ENCODE measurements around the gene ACP5.

GRCh38 chr19:11555246-11555645 is 22.2 kb downstream of the ACP5 start:
- TF ChIP-seq CTCF (IDR thresholded peaks at IDR 0.05; ENCODE audit: poor library complexity, severe bottlenecking) (no peak), EP300 (conservative IDR thresholded peaks at IDR 0.05; ENCODE audit: poor library complexity, severe bottlenecking) (no peak), EZH2 (IDR thresholded peaks at IDR 0.05; ENCODE audit: borderline replicate concordance, insufficient read depth, low read length, poor library complexity, severe bottlenecking) (no peak), TAF1 (IDR thresholded peaks at IDR 0.05; ENCODE audit: low read depth) (no peak), SMC3 (conservative IDR thresholded peaks at IDR 0.05; ENCODE audit: poor library complexity) (no peak)
